Globus pallidus (tissue), 1 donor: ENCODE results near the gene SLC31A2.
A peak's percentile ranks its signal among the peaks of the same experiment; 100 is the strongest.

Experiments
- DNase-seq: peaks from one replicate; pipeline ENCODE4 v3.0.0-alpha.2; 2015; ENCODE audit warnings: low spot score

SLC31A2 gene

GRCh38 chr9:113186137-113186755, 35.4 kb downstream of the SLC31A2 start:
- DNase-seq, result no peak

GRCh38 chr9:113187929-113188595, 37.3 kb downstream of the SLC31A2 start:
- no peak for DNase-seq

GRCh38 chr9:113192455-113192854, 41.6 kb downstream of the SLC31A2 start:
- no peak for DNase-seq

- no peak for DNase-seq
Measured at GRCh38 chr9:113199683-113200329, 49.0 kb downstream of the SLC31A2 start.

GRCh38 chr9:113205432-113205831, 54.6 kb downstream of the SLC31A2 start:
- no peak for DNase-seq

GRCh38 chr9:113205861-113206260, 55.1 kb downstream of the SLC31A2 start:
- no peak for DNase-seq

- peak; percentile 34 for DNase-seq
Measured at GRCh38 chr9:113210815-113211214, 60.0 kb downstream of the SLC31A2 start.
